Fibroblast of gingiva (primary cell): Measurements from ENCODE around the gene ANKMY2.
"Not testable (repeated sequence)": the region's sequence is repeated elsewhere in the genome, so short reads cannot be mapped to it uniquely, and the experiment has no call there.

Experiments
- DNase-seq: peaks from one replicate; pipeline ENCODE4 v3.0.0-alpha.2; 2011; ENCODE audit warnings: low read depth

ANKMY2 gene

GRCh38 chr7:16626388-16626787 is 19.2 kb downstream of the ANKMY2 start:
- DNase-seq, result no peak

DNA sequence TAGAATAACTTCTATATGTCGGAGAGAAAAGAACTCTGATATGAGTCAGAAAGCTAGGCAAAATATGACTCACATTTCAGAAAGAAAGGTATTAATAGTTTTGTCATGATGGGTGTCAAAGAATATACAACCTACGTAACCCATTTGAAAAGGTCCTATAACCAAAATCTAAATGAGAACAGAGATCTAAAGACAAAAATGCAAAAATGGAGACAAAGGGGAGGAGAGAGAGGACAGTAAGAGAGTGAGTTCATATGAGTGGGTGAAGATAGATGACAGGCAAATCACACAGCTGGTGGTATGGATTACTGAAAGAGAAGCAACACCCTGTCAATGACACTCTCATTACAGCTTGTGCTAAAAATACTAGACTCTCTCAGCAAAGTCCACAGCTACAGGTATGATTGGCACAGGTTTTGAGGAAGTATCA is 25.6 kb downstream of the ANKMY2 start:
- no peak for DNase-seq

DNA sequence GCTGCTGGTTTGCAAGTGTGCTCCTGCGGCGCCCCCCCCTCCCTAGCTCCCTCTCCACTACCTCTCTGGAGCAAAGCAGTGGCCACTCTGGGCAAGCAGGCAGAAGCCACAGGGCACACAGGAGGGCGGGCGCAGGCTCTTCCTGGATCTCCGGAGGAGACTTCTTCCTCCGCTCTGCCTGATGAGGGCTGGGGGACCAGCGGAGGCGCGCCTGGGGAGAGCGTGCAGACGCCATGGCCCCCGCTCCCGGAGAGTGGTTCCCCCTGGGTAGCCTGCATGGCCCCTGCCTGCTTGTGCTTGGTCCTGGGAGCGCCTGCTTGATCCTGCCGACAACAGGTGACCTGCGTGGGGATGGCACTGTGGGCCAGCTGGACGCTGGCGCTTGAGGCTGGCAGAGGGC is 29.0 kb downstream of the ANKMY2 start:
- DNase-seq, result no peak

- DNase-seq, result no peak
These were observed 29.4 kb downstream of the ANKMY2 start for GRCh38 chr7:16616122-16616521.

GRCh38 chr7:16615228-16615627 is 30.3 kb downstream of the ANKMY2 start:
- no peak for DNase-seq

GRCh38 chr7:16611711-16612110 is 33.8 kb downstream of the ANKMY2 start:
- no peak for DNase-seq

DNA sequence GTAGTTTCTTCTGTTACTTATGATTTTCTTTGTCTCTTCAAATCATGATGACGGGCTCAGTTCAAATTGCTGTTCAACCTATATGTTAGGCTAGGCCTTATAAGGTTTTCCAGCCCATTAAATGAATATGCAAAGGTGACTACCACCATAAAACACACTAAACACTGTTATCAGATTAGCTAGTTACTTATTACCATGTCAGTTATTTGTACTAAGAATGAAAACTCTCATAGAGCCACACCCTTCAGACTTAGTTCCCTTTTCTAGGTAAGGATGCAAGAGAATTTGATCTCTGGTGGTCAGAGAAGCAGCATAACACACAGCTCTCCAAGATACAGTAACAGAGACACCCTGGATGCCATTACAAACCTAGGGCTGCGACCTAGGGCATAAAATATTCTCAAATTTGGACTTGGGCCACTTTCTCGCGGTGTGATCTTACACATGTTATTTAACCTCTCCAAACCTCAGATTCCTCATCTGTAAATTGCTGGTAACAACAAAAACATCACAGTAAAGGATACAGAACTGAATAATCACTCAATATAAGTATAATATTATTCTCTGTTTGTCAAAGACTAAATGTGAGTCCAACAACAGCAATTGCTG is 35.6 kb downstream of the ANKMY2 start:
- DNase-seq, result no peak

- DNase-seq, result no peak
These were observed 38.9 kb downstream of the ANKMY2 start for GRCh38 chr7:16606704-16607103.

- peak; percentile 18 for DNase-seq
These were observed 41.5 kb downstream of the ANKMY2 start for GRCh38 chr7:16604054-16604453.

- DNase-seq, result no peak
These were observed 41.9 kb downstream of the ANKMY2 start for GRCh38 chr7:16603633-16604032.

DNA sequence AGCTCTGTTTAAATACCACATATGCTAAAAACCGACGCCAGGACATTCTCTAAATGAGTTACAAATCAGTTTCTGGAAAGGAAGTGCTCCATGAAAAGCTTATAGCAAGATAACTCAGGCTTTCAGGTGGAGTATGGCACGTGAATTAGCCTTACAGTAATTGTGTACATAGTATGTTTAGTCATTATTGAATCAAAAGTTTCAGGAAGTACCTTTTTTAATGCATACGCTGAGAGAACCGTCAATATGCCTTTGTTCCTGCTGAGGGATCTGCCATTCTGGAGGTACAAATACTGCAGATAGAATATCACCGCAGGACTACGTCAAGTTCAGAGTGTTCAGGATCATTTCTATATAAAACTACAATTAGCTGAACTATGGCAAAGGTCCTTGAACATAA is 45.7 kb downstream of the ANKMY2 start:
- no peak for DNase-seq

DNA sequence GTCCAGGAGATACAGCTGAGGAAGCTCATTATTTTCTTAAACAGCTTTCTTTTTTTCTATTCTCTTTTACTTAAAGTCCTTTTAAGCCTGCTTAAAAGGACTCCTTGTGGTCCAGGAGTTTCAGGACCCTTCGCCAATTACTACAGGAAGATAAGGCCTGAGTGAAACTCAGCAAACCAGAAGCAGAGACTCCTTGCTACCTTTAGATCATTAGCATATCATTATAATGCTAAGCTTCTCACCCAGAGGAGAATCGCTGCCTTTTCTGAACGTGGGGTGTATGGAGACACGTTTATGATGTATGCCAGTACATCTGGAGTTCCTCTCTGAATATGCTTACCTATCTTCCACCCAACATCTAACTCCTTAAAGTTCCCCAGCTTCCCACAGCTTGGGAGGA is 47.5 kb downstream of the ANKMY2 start:
- DNase-seq, result no peak

DNA sequence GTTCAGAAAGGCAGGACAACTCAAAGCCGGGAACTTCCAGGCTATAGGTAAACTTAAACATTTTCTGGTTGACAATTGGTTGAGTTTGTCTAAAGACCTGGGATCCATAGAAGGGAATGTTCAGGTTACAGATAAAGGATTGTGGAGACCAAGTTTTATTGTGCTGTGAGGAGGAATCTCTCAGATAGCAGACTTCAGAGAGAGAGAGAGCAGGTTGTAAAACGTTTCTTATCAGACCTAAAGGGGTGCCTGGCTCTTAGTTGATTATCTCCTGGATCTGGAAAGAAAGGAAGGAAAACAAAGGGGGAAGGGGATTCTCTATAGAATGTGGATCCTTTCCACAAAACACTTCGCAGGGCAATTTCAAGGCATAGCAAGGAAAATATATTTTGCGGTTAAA is 50.0 kb downstream of the ANKMY2 start:
- DNase-seq, result not testable (repeated sequence)

- no peak for DNase-seq
These were observed 50.9 kb downstream of the ANKMY2 start for GRCh38 chr7:16594676-16595075.

DNA sequence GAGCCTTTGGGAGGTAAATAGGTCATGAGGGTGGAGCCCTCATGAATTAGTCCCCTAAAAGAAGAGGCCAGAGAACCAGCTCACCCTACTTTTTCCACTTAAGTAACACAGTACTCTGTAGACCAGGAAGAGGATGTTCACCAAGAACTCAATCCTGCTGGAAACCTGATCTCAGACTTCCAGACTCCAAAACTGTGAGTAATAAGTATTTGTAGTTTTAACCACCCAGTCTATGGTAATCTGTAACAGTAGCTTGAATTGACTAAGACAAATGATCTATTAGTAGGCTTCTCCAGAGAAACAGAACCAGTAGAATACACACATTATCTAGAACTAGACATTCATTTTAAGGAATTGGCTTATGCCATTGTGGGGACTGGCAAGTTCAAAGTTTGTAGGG is 51.5 kb downstream of the ANKMY2 start:
- DNase-seq, result peak; percentile 51

DNA sequence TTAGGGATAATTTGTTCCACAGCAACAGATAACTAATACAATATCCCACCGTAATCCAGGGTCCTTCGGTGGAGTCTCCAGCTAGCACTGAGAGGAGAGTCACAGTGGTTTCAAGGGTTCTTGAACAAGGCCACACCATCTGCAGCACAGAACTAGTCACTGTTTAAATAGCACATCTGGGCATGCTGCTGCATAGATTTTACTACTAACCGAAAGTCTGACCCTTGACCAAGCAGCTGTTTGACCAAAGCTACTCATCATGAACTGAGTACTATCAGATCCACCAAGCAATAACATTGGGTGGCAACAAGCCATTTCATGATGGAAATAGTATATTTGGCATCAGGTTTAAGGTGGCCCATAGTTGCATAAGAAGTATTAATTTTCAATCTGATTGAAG is 53.2 kb downstream of the ANKMY2 start:
- DNase-seq, result no peak

- no peak for DNase-seq
These were observed 55.1 kb downstream of the ANKMY2 start for GRCh38 chr7:16590424-16590823.

DNA sequence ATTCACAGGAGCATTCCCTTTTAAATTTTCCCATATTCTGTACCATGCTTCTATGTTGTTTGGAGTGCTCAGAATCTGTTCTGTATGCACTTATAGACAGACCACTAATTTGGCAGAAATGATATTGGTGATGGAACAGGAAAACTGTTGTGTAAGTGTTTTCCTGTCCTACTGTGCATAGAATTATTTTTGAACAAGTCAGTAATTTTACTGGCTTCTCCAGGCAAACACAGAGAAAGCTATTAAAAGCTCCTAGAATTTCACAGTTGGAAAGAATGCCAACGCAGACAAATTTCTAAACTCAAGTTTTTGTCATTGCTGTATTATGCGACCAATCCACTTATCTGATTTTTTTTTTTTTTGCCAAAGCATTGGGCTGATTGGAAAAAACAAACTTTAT is 55.7 kb downstream of the ANKMY2 start:
- no peak for DNase-seq

- no peak for DNase-seq
These were observed 57.8 kb downstream of the ANKMY2 start for GRCh38 chr7:16587790-16588189.

GRCh38 chr7:16587129-16587528 is 58.4 kb downstream of the ANKMY2 start:
- no peak for DNase-seq

- peak; percentile 6 for DNase-seq
These were observed 59.3 kb downstream of the ANKMY2 start for GRCh38 chr7:16586081-16586874.

DNA sequence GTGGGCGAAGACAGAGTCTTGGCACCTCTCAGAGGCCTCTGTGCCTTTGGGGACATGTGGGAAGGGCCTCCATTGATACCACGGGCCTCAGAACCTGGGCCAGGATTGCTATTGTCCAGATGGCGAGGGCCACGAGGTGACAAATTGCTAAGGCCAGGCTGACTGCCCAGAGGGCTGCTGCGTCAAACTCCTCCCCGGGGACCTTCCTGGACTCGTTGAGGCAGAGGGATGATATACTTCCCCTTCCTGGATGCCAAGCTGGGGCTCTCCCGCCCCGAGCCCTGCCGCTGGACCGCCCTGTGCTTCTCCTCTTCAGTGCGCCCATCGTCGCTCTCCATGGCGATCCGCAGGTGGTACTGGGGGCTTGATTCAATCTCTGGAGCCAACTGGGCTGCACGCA is 60.0 kb downstream of the ANKMY2 start:
- DNase-seq, result no peak

- no peak for DNase-seq
These were observed 61.7 kb downstream of the ANKMY2 start for GRCh38 chr7:16583834-16584233.

- no peak for DNase-seq
These were observed 64.3 kb downstream of the ANKMY2 start for GRCh38 chr7:16581286-16581685.
